A549 (cell line): Measurements from ENCODE around the gene UBTFL1.

ENCODE experiments used
- EP300 ChIP-seq, 2 experiments: fragments of >200 bp; sonication (Bioruptor Twin); formaldehyde crosslinking; IDR thresholded peaks; 2 replicates in 1 of 2; 3 replicates in 1 of 2; pipeline ENCODE4 v1.6.1; 2016 to 2017
- SREBF2 ChIP-seq: fragments of 450-650 bp; IDR thresholded peaks from 2 replicates; pipeline ENCODE4 v1.6.1; 2014; ENCODE audit warnings: mild to moderate bottlenecking, moderate library complexity

DNA sequence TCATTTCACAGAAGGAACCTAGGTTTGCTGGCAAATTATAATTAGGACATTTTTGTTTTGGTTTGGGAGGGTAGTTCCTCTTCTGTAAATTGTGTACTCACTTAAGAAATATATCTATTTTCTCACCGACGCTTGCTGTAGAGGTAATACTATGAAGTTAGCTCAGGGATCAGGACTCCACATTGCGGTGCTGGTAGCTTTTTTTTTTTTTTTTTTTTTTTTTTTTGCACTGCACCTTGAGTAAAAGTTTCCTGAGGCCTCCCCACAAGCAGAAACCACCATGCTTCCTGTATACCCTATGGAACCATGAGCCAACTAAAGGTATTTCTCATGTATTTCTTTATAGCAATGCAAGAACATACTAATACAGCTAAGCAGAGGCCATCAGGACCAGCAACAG, 14.7 kb downstream of the UBTFL1 start:
- TF ChIP-seq SREBF2, result no peak
- TF ChIP-seq EP300 (IDR thresholded peaks at IDR 0.05), result no peak
